Endothelial cell of umbilical vein (primary cell): ENCODE measurements around the gene ZDHHC14. TPM values are rescaled to one million over a fixed set of nuclear protein-coding genes. Genes with fewer than 3 reads are reported as not detected.

Experiments
- BruUV-seq: library from RNA; stranded (reverse); fragments of 400-500 nt; replicated peaks from 2 replicates; lab custom pipeline; 2021; lab: Mats Ljungman, UMichigan
- CTCF ChIA-PET: fragments of 300-600, 350-600 bp; sonication (Branson Sonifier 250); formaldehyde crosslinking; loops from one replicate; lab custom pipeline; 2021; ENCODE audit warnings: antibody characterized with exemption, inconsistent platforms; lab: Charles Lee
- POLR2A ChIA-PET: fragments of 300-600, 350-600 bp; sonication (Branson Sonifier 250); formaldehyde crosslinking; loops from one replicate; lab custom pipeline; 2021; ENCODE audit warnings: antibody characterized with exemption, inconsistent platforms; lab: Charles Lee
- DNase-seq: peaks from one replicate; pipeline ENCODE4 v3.0.0-alpha.2; 2011; ENCODE audit warnings: low read depth, low spot score
- FAIRE-seq: peaks from 2 replicates; lab custom pipeline; 2011; peaks lifted over from hg19 to GRCh38; lab: Jason Lieb, UNC
- H2AFZ ChIP-seq: 2 replicates; pipeline ENCODE4 v1.6.0; 2012; ENCODE audit warnings: low read depth, low read length, control low read depth, inconsistent platforms
- H3K27ac ChIP-seq: 2 replicates; pipeline ENCODE4 v1.5.1; 2011; ENCODE audit warnings: low read depth, mild to moderate bottlenecking, control low read depth, low read length, moderate library complexity; ENCODE audit not compliant: insufficient read depth
- H3K27me3 ChIP-seq, 2 experiments: 2 replicates each; pipeline versions ENCODE4 v1.6.0 to v1.6.1; 2011; ENCODE audit warnings: low read length in 2 of 2, mixed read lengths in 1 of 2; ENCODE audit not compliant: control insufficient read depth in 2 of 2, insufficient read depth in 2 of 2
- H3K36me3 ChIP-seq, 2 experiments: 2 replicates in 1 of 2; 3 replicates in 1 of 2; pipeline ENCODE4 v1.5.1; 2011; ENCODE audit warnings: low read length in 2 of 2, mild to moderate bottlenecking in 1 of 2, moderate library complexity in 1 of 2; ENCODE audit not compliant: control insufficient read depth in 2 of 2, insufficient read depth in 2 of 2; ENCODE audit errors: extremely low read depth in 1 of 2
- H3K4me1 ChIP-seq: 3 replicates; pipeline ENCODE4 v1.5.1; 2011; ENCODE audit warnings: mild to moderate bottlenecking, low read length; ENCODE audit not compliant: control insufficient read depth, insufficient read depth; ENCODE audit errors: extremely low read depth
- H3K4me2 ChIP-seq: 2 replicates; pipeline ENCODE4 v1.6.1; 2011; ENCODE audit warnings: low read length, control low read depth, mixed read lengths; ENCODE audit not compliant: insufficient read depth
- H3K4me3 ChIP-seq, 3 experiments: fragments of 200-600 bp in 1 of 3; sonication (generic), shearing (Covaris generic) in 1 of 3; replicated peaks in 1 of 3; 2 replicates each; pipeline ENCODE4 v1.5.1; 2011 to 2016; ENCODE audit warnings: control low read depth in 3 of 3, low read length in 3 of 3, mild to moderate bottlenecking in 2 of 3, inconsistent platforms in 1 of 3, low read depth in 1 of 3, moderate library complexity in 1 of 3; ENCODE audit not compliant: insufficient read depth in 1 of 3
- H3K79me2 ChIP-seq: 2 replicates; pipeline ENCODE4 v1.6.0; 2012; ENCODE audit warnings: low read length, inconsistent platforms; ENCODE audit not compliant: control insufficient read depth, insufficient read depth
- H3K9ac ChIP-seq: replicated peaks from 2 replicates; pipeline ENCODE3; 2011; ENCODE audit warnings: low read length, control low read depth; ENCODE audit not compliant: insufficient read depth; ENCODE audit errors: extremely low read depth
- H3K9me1 ChIP-seq: replicated peaks from 3 replicates; pipeline ENCODE4 v1.6.0; 2011; ENCODE audit warnings: mild to moderate bottlenecking, low read length; ENCODE audit not compliant: control insufficient read depth, insufficient read depth; ENCODE audit errors: extremely low read depth
- H3K9me3 ChIP-seq: replicated peaks from 2 replicates; pipeline ENCODE4 v1.5.1; 2012; ENCODE audit warnings: low read length, inconsistent platforms; ENCODE audit not compliant: control insufficient read depth, insufficient read depth
- H4K20me1 ChIP-seq: replicated peaks from 2 replicates; pipeline ENCODE3; 2011; ENCODE audit warnings: mild to moderate bottlenecking, low read length; ENCODE audit not compliant: control insufficient read depth, insufficient read depth; ENCODE audit errors: extremely low read depth
- CTCF ChIP-seq, 2 donors: IDR thresholded peaks; 1 replicate in 1 of 2; 2 replicates in 1 of 2; pipeline ENCODE4 v1.5.1; 2011; ENCODE audit warnings: low read length in 2 of 2, mild to moderate bottlenecking in 2 of 2, moderate library complexity in 2 of 2, control low read depth in 1 of 2, inconsistent platforms in 1 of 2, low read depth in 1 of 2; ENCODE audit not compliant: insufficient read depth in 1 of 2; ENCODE audit errors: extremely low read depth in 1 of 2
- EZH2 ChIP-seq: IDR thresholded peaks from 2 replicates; pipeline ENCODE4 v1.6.1; 2012; ENCODE audit warnings: borderline replicate concordance, low read depth, mild to moderate bottlenecking, moderate library complexity, low read length, inconsistent platforms; ENCODE audit not compliant: severe bottlenecking
- FOS ChIP-seq: IDR thresholded peaks from 2 replicates; pipeline ENCODE4 v1.6.1; 2011; ENCODE audit warnings: mild to moderate bottlenecking, low read length, moderate library complexity, borderline replicate concordance; ENCODE audit not compliant: insufficient read depth
- GATA2 ChIP-seq: IDR thresholded peaks from 2 replicates; pipeline ENCODE4 v1.7.0; 2011; ENCODE audit warnings: low read depth, mild to moderate bottlenecking, moderate library complexity, mixed read lengths, low read length; ENCODE audit not compliant: insufficient read length, insufficient read depth
- JUN ChIP-seq: IDR thresholded peaks from 2 replicates; pipeline ENCODE4 v1.6.1; 2011; ENCODE audit warnings: borderline replicate concordance, low read depth; ENCODE audit not compliant: insufficient read length, insufficient read depth
- MAX ChIP-seq: IDR thresholded peaks from 2 replicates; pipeline ENCODE4 v1.6.1; 2011; ENCODE audit not compliant: insufficient read depth, insufficient read length
- MYC ChIP-seq: IDR thresholded peaks from one replicate; pipeline ENCODE4 v1.6.1; 2011; ENCODE audit warnings: mild to moderate bottlenecking, low read depth, low read length
- POLR2A ChIP-seq: IDR thresholded peaks from 2 replicates; pipeline ENCODE4 v1.6.1; 2012; ENCODE audit warnings: low read depth, mild to moderate bottlenecking, control low read depth, low read length
- POLR2AphosphoS5 ChIP-seq: IDR thresholded peaks from 2 replicates; pipeline ENCODE4 v1.6.1; 2012; ENCODE audit warnings: low read depth, mild to moderate bottlenecking, control low read depth, low read length, moderate library complexity; ENCODE audit not compliant: insufficient read depth
- dilution Hi-C: fragments of 300-500 bp; cut with MboI; formaldehyde crosslinking; loops from one replicate; pipeline ENCODE4 v1.15.0; 2019; ENCODE audit warnings: low sequenced_read_pairs; ENCODE audit not compliant: extremely low pct_ligation_motif_present
- intact Hi-C: fragments of 100-400 bp; cut with micrococcal nuclease; formaldehyde crosslinking; loops from one replicate; pipeline ENCODE4 v1.10.0; 2022
- polyA plus RNA-seq, 4 experiments: library from polyadenylated mRNA; depleted of rRNA in 3 of 4; stranded (reverse) in 3 of 4; unstranded in 1 of 4; fragments of >200 nt; gene quantifications; 2 replicates each; pipeline versions ENCODE4 v1.2.1 to v1.2.3, GENCODE V29; 2011 to 2012; ENCODE audit warnings: missing spikeins in 1 of 4
- total RNA-seq: library from RNA; stranded (reverse); gene quantifications from 2 replicates; pipeline ENCODE4 v1.2.3, GENCODE V29; 2021

Gene ZDHHC14
- total and polyA plus RNA-seq, 2 donors (not counting 3 experiments of a cell fraction or from before 2014, with no cell fraction given), result 23.0 to 25.6 TPM

- no peaks in the 10 kb centered on the region for H3K9me3 ChIP-seq
- BruUV-seq, result no TSS peak
- dilution Hi-C loops (no loop called here), intact Hi-C loops (loop anchor here (5.0 kb wide), 1 partner anchor 330 kb away; no protein-coding TSS in a partner anchor)
- FAIRE-seq (no peak), DNase-seq (no peak)
- H3K79me2 ChIP-seq, result no peaks in the 10 kb centered on the region
- no peak for TF ChIP-seq MAX
- no peak for TF ChIP-seq CTCF (IDR thresholded peaks at IDR 0.05; ENCODE audit: extremely low read depth in 1 of 2, insufficient read depth in 1 of 2, low read depth in 1 of 2, low read length in 2 of 2)
- TF ChIP-seq FOS, result no peak
- TF ChIP-seq MYC, result no peak
- no peak for TF ChIP-seq GATA2
- TF ChIP-seq POLR2A, result no peak
- TF ChIP-seq POLR2AphosphoS5, result no peak
- no peak for TF ChIP-seq EZH2
- TF ChIP-seq JUN, result no peak
- H3K4me1 ChIP-seq, result no peaks in the 10 kb centered on the region
- no peak overlapping the region for H3K9ac ChIP-seq
- H4K20me1 ChIP-seq, result no peaks in the 10 kb centered on the region
- H2AFZ ChIP-seq, result no peak overlapping the region
- no peaks in the 10 kb centered on the region for H3K9me1 ChIP-seq
- H3K4me2 ChIP-seq, result no peak overlapping the region
- no peak overlapping the region for H3K4me3 ChIP-seq
- ChIA-PET CTCF (interaction anchor here (1.1 to 8.2 kb wide), 4 partner anchors 13 to 794 kb away, joined by 3 to 92 read pairs (median 34); partner anchors contain the start of gene TMEM242), POLR2A (no interaction called here)
- H3K27me3 ChIP-seq, result peaks cover 4 to 20% of the 10 kb centered on the region in 2 experiments
- H3K27ac ChIP-seq, result no peak overlapping the region
- no peaks in the 10 kb centered on the region for H3K36me3 ChIP-seq
Measured at GRCh38 chr6:157337751-157338150, 43.2 kb upstream of the ZDHHC14 start.
